ENCODE results near the gene AMHR2.

- TF ChIP-seq CTCF (IDR thresholded peaks at IDR 0.05) (no peak), POLR2A (IDR thresholded peaks at IDR 0.05) (no peak)
Measured at GRCh38 chr12:53466640-53467039, 43.0 kb downstream of the AMHR2 start.
